Dermis blood vessel endothelial cell (primary cell): ENCODE results near the gene PGAP1. TPM values are rescaled to one million over a fixed set of nuclear protein-coding genes. Genes with fewer than 3 reads are reported as not detected.
A peak's percentile ranks its signal among the peaks of the same experiment; 100 is the strongest.

ENCODE experiments used
- DNase-seq: peaks from one replicate; pipeline ENCODE4 v3.0.0; 2010
- total RNA-seq: library from RNA; depleted of rRNA; stranded (reverse); fragments of >200 nt; gene quantifications from 2 replicates; pipeline ENCODE4 v1.2.3, GENCODE V29; 2014

Gene PGAP1
- total RNA-seq, 1 donor from 2014 or later = 4.8 TPM

- DNase-seq = peak; percentile 24
These were observed 127.5 kb downstream of the PGAP1 start for GRCh38 chr2:196798980-196799379.

GRCh38 chr2:196792865-196793264 lies 133.6 kb downstream of the PGAP1 start:
- DNase-seq = no peak

DNA sequence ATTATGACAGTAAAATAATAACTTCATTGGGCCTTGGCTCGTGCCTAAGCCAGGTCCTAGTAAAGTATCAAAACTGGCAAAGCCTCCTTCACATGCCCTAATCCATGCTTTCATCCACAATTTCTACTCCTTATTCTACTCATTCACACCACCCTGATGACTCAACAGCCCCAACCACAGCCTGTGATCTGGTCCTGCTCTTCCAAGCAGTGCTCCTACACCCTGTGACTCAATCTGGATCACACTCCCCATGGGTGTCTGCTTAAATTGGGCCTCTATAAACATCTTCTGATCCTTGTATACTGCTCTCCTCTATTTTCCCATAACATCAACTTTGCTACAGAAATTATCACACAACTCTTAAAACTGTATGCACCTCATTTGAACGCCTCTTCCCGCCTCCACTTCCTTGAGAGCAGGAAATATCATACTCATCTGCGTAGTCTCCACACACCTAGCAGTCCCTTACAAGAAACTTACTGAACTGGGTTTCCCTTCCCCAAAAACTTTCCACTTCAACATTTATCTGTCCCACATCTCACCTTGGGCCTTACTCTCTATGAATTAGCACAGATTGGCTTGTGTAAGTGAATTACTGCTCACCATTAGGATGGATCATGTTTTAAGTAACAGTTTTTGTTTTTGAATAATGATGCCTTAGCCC lies 142.9 kb downstream of the PGAP1 start:
- DNase-seq = no peak

Other genes with a start within 250 kb of the PGAP1 start
- gene GTF3C3, start 127.0 kb downstream of the PGAP1 start, total RNA-seq = 42.9 and 53.5 TPM in 2 replicates
- under 0.01 and 0.14 TPM in 2 replicates for gene C2orf66, start 117.4 kb downstream of the PGAP1 start, total RNA-seq